Measurements from ENCODE around the gene URB1. TPM values are rescaled to one million over a fixed set of nuclear protein-coding genes. Genes with fewer than 3 reads are reported as not detected.

Gene URB1
- polyA plus RNA-seq, 1 of the 3 experiments (the other 2 are of a cell fraction) = 9.9 TPM

DNA sequence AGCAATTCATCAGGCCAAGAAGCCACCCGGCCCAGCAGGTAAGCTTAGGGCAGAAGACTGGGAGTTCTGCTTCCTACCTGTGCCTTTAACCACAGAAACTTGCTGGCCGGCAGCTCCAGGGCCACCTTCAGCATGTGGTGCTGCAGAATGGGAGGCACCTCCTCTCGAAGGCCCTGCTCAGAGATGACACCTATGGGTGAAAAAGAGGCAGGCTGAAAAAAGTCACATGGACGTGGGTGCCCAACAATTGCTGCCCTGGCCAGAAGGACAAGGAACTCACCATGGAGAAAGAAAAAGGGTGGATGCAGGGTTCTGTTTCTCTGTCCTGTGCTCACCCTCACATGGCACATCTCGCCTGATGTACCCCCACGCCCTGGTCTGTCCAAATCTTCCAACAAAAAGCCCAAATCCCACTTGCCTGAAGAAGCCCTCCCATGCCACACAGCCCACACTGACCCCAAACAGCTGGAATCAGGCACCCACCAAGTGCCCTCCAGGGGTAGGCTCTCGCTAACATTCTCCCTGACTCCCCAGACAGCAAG, 33.0 kb downstream of the URB1 start:
- Histone ChIP-seq H3F3A (replicated peaks; ENCODE audit: insufficient read depth) (peaks cover 3% of the 10 kb centered on the region), H3K9me2 (no peaks in the 10 kb centered on the region), H3K4me3 (ENCODE audit: low read depth in 2 of 2, low read length in 1 of 2) (no peak overlapping the region), H3K4me1 (ENCODE audit: control insufficient read depth in 1 of 2, insufficient read depth in 2 of 2, low read depth in 1 of 2, low read length in 1 of 2) (no peaks in the 10 kb centered on the region), H3K9me3 (no peaks in the 10 kb centered on the region), H4K20me1 (ENCODE audit: insufficient read depth) (no peaks in the 10 kb centered on the region), H3K27me3 (ENCODE audit: insufficient read depth) (no peaks in the 10 kb centered on the region), H2AFZ (ENCODE audit: low read depth) (no peak overlapping the region), H3K79me2 (ENCODE audit: insufficient read depth) (peaks cover 13% of the 10 kb centered on the region; the same call in 1 of the 2 replicates), H3K27ac (ENCODE audit: low read depth in 2 of 2, low read length in 1 of 2) (no peak overlapping the region), H3K9ac (no peak overlapping the region), H3K4me2 (no peak overlapping the region), H3K36me3 (replicated peaks in 1 of 2; ENCODE audit: control insufficient read depth in 1 of 2, insufficient read depth in 2 of 2, low read length in 1 of 2) (peaks cover 81 to 89% of the 10 kb centered on the region in 2 experiments)
- CTCF ChIA-PET = interaction anchor here (0.9 to 1.2 kb wide), 2 partner anchors 14 to 486 kb away, joined by 3 read pairs; no protein-coding TSS in a partner anchor
- POLR2A ChIA-PET = interaction anchor here (0.7 kb wide), 1 partner anchor 447 kb away, joined by 3 read pairs; no protein-coding TSS in a partner anchor
- TF ChIP-seq GATA2 (CRISPR knock-in tag; IDR thresholded peaks at IDR 0.05) = no peak
- TF ChIP-seq, protein P1, sequence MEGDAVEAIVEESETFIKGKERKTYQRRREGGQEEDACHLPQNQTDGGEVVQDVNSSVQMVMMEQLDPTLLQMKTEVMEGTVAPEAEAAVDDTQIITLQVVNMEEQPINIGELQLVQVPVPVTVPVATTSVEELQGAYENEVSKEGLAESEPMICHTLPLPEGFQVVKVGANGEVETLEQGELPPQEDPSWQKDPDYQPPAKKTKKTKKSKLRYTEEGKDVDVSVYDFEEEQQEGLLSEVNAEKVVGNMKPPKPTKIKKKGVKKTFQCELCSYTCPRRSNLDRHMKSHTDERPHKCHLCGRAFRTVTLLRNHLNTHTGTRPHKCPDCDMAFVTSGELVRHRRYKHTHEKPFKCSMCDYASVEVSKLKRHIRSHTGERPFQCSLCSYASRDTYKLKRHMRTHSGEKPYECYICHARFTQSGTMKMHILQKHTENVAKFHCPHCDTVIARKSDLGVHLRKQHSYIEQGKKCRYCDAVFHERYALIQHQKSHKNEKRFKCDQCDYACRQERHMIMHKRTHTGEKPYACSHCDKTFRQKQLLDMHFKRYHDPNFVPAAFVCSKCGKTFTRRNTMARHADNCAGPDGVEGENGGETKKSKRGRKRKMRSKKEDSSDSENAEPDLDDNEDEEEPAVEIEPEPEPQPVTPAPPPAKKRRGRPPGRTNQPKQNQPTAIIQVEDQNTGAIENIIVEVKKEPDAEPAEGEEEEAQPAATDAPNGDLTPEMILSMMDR (IDR thresholded peaks at IDR 0.05) = peak; percentile 25; the same call in 1 of the 2 replicates
- 90% methylated on average over 7 of the region's 7 CpGs for WGBS (ENCODE audit: low lambda C conversion rate)
- no peak for DNase-seq

DNA sequence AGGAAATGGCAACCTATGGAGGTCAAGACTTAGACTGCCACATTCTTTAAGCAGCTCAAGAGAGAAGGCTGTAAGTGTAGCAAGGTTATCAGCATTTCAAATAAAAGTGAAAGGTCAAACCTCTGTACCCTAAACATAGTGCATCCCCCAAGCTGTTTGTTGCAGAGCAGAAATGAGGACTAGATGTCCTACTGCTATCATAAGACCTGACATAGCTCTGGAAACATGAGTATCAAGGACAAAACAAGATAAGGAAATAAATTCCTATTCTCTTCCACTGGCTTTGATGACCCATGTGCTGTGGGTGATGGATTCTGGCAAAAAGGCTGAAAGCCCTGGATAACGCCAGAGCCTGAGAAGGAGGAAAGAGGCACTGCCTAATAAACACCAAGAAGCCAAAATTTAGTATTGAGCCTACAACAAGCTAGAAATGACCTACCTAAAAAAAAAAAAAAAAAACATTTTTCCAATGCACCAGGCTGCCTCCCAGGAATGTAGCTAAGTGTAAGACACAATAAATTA, 35.9 kb downstream of the URB1 start:
- no peak for TF ChIP-seq FOXM1 (IDR thresholded peaks at IDR 0.05; ENCODE audit: low read depth)
- no peak for TF ChIP-seq RFX5 (IDR thresholded peaks at IDR 0.05; ENCODE audit: low read length)
- no peak for TF ChIP-seq RXRA (IDR thresholded peaks at IDR 0.05; ENCODE audit: borderline replicate concordance, low read depth)
- TF ChIP-seq RCOR1 (IDR thresholded peaks at IDR 0.05; ENCODE audit: low read length) = no peak
- TF ChIP-seq GABPA (IDR thresholded peaks at IDR 0.05; ENCODE audit: low read depth) = no peak
- no peak for TF ChIP-seq MEF2A (IDR thresholded peaks at IDR 0.05; ENCODE audit: borderline replicate concordance, low read depth)
- no peak for TF ChIP-seq JUND (IDR thresholded peaks at IDR 0.05)
- TF ChIP-seq, protein P2, sequence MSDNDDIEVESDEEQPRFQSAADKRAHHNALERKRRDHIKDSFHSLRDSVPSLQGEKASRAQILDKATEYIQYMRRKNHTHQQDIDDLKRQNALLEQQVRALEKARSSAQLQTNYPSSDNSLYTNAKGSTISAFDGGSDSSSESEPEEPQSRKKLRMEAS (IDR thresholded peaks at IDR 0.05; ENCODE audit: low read depth) = no peak
- TF ChIP-seq, protein P3, sequence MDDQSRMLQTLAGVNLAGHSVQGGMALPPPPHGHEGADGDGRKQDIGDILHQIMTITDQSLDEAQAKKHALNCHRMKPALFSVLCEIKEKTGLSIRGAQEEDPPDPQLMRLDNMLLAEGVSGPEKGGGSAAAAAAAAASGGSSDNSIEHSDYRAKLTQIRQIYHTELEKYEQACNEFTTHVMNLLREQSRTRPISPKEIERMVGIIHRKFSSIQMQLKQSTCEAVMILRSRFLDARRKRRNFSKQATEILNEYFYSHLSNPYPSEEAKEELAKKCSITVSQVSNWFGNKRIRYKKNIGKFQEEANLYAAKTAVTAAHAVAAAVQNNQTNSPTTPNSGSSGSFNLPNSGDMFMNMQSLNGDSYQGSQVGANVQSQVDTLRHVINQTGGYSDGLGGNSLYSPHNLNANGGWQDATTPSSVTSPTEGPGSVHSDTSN (IDR thresholded peaks at IDR 0.05) = no peak
- TF ChIP-seq, protein P4, sequence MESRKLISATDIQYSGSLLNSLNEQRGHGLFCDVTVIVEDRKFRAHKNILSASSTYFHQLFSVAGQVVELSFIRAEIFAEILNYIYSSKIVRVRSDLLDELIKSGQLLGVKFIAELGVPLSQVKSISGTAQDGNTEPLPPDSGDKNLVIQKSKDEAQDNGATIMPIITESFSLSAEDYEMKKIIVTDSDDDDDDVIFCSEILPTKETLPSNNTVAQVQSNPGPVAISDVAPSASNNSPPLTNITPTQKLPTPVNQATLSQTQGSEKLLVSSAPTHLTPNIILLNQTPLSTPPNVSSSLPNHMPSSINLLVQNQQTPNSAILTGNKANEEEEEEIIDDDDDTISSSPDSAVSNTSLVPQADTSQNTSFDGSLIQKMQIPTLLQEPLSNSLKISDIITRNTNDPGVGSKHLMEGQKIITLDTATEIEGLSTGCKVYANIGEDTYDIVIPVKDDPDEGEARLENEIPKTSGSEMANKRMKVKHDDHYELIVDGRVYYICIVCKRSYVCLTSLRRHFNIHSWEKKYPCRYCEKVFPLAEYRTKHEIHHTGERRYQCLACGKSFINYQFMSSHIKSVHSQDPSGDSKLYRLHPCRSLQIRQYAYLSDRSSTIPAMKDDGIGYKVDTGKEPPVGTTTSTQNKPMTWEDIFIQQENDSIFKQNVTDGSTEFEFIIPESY (IDR thresholded peaks at IDR 0.05; ENCODE audit: borderline replicate concordance, low read depth) = no peak
- TF ChIP-seq, protein P1 (IDR thresholded peaks at IDR 0.05) = no peak
- TF ChIP-seq EP300 (IDR thresholded peaks at IDR 0.05; ENCODE audit: borderline replicate concordance in 1 of 2, low read depth in 1 of 2, low read length in 1 of 2) = no peak
- no peak for TF ChIP-seq FOXJ3 (CRISPR knock-in tag; IDR thresholded peaks at IDR 0.05)
- no peak for TF ChIP-seq EZH2phosphoT487 (IDR thresholded peaks at IDR 0.05; ENCODE audit: borderline replicate concordance, low read depth)
- TF ChIP-seq, protein P5, sequence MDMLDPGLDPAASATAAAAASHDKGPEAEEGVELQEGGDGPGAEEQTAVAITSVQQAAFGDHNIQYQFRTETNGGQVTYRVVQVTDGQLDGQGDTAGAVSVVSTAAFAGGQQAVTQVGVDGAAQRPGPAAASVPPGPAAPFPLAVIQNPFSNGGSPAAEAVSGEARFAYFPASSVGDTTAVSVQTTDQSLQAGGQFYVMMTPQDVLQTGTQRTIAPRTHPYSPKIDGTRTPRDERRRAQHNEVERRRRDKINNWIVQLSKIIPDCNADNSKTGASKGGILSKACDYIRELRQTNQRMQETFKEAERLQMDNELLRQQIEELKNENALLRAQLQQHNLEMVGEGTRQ (IDR thresholded peaks at IDR 0.05; ENCODE audit: borderline replicate concordance, low read depth, low read length) = no peak
- no peak for TF ChIP-seq TCF12 (IDR thresholded peaks at IDR 0.05)
- TF ChIP-seq TAF1 (IDR thresholded peaks at IDR 0.05; ENCODE audit: borderline replicate concordance, low read depth, low read length) = no peak
- POLR2A ChIA-PET = no interaction called here
- peaks cover 71 to 95% of the 10 kb centered on the region in 2 experiments for H3K36me3 ChIP-seq (replicated peaks in 1 of 2; ENCODE audit: control insufficient read depth in 1 of 2, insufficient read depth in 2 of 2, low read length in 1 of 2)

More for the DNA sequence above, 35.9 kb downstream of the URB1 start:
- CTCF ChIA-PET = interaction anchor here (1.2 to 1.3 kb wide), 2 partner anchors 46 to 244 kb away, joined by 3 to 4 read pairs; no protein-coding TSS in a partner anchor
- no peak for DNase-seq
- Histone ChIP-seq H2AFZ (ENCODE audit: low read depth) (no peak overlapping the region), H3K9ac (no peak overlapping the region), H3F3A (replicated peaks; ENCODE audit: insufficient read depth) (peaks cover 3% of the 10 kb centered on the region), H3K27me3 (ENCODE audit: insufficient read depth) (no peaks in the 10 kb centered on the region), H3K79me2 (ENCODE audit: insufficient read depth) (peaks cover 22% of the 10 kb centered on the region; the same call in 1 of the 2 replicates), H3K4me2 (no peak overlapping the region), H3K9me2 (no peaks in the 10 kb centered on the region), H3K9me3 (no peaks in the 10 kb centered on the region), H3K4me1 (ENCODE audit: control insufficient read depth in 1 of 2, insufficient read depth in 2 of 2, low read depth in 1 of 2, low read length in 1 of 2) (peaks cover 0 to 10% of the 10 kb centered on the region in 2 experiments; a peak in 1 of 4 replicates), H4K20me1 (ENCODE audit: insufficient read depth) (no peaks in the 10 kb centered on the region), H3K27ac (ENCODE audit: low read depth in 2 of 2, low read length in 1 of 2) (no peak overlapping the region), H3K4me3 (ENCODE audit: low read depth in 2 of 2, low read length in 1 of 2) (no peak overlapping the region)
- WGBS (ENCODE audit: low lambda C conversion rate) = 91% methylated on average over 1 of the region's 1 CpG
